ENCODE data around the gene IL27RA. TPM values are rescaled to one million over a fixed set of nuclear protein-coding genes. Genes with fewer than 3 reads are reported as not detected.
"Not testable (repeated sequence)": the region's sequence is repeated elsewhere in the genome, so short reads cannot be mapped to it uniquely, and the experiment has no call there.

The IL27RA gene
- total RNA-seq, 2 experiments from 2014 or later = 55.5 to 58.1 TPM

- no peaks in the 10 kb centered on the region for H3K27me3 Mint-ChIP-seq
- no peak for DNase-seq
- H3K4me3 Mint-ChIP-seq = no peak overlapping the region
- no peak overlapping the region for H3K27ac Mint-ChIP-seq
- ChIA-PET POLR2A (interaction anchor here (3.0 kb wide), 1 partner anchor 9 kb away, joined by 28 read pairs; the partner anchor contains the start of gene IL27RA), CTCF (interaction anchor here (0.7 to 2.1 kb wide), 4 partner anchors 9 to 26 kb away, joined by 3 to 8 read pairs (median 4); partner anchors contain the start of gene IL27RA)
- no peaks in the 10 kb centered on the region for H3K9me3 Mint-ChIP-seq
- H3K4me1 Mint-ChIP-seq = peaks cover 19% of the 10 kb centered on the region
- H3K36me3 Mint-ChIP-seq (ENCODE audit: low read depth) = no peaks in the 10 kb centered on the region
Measured at GRCh38 chr19:14022469-14022868, 9.1 kb upstream of the IL27RA start.

- H3K4me3 Mint-ChIP-seq = no peak overlapping the region
- no peak overlapping the region for H3K27ac Mint-ChIP-seq
- ChIA-PET CTCF (interaction anchor here (0.5 to 2.1 kb wide), 3 partner anchors 8 to 37 kb away, joined by 3 to 8 read pairs (median 5); partner anchors contain the start of gene IL27RA), POLR2A (interaction anchor here (3.0 kb wide), 1 partner anchor 8 kb away, joined by 28 read pairs; the partner anchor contains the start of gene IL27RA)
- DNase-seq = no peak
- peaks cover 17% of the 10 kb centered on the region for H3K4me1 Mint-ChIP-seq
- no peaks in the 10 kb centered on the region for H3K36me3 Mint-ChIP-seq (ENCODE audit: low read depth)
- H3K27me3 Mint-ChIP-seq = peaks cover under 1% of the 10 kb centered on the region
- no peaks in the 10 kb centered on the region for H3K9me3 Mint-ChIP-seq
Measured at GRCh38 chr19:14023404-14024235, 7.9 kb upstream of the IL27RA start.

GRCh38 chr19:14026652-14027192, 4.8 kb upstream of the IL27RA start:
- not testable (repeated sequence) for H3K36me3 Mint-ChIP-seq (ENCODE audit: low read depth); H3K27ac Mint-ChIP-seq; H3K4me3 Mint-ChIP-seq; H3K27me3 Mint-ChIP-seq; H3K9me3 Mint-ChIP-seq; DNase-seq
- peaks cover 28% of the 10 kb centered on the region for H3K4me1 Mint-ChIP-seq
- CTCF ChIA-PET = interaction anchor here (0.7 kb wide), 1 partner anchor 24 kb away, joined by 3 read pairs; no protein-coding TSS in a partner anchor
- POLR2A ChIA-PET = interaction anchor here (1.1 to 2.6 kb wide), 2 partner anchors 20 to 74 kb away, joined by 4 to 13 read pairs; partner anchors contain the start of genes DCAF15 and RFX1

- CTCF ChIA-PET = interaction anchor here (0.6 kb wide), 1 partner anchor 74 kb away, joined by 3 read pairs; no protein-coding TSS in a partner anchor
- H3K9me3 Mint-ChIP-seq = no peaks in the 10 kb centered on the region
- POLR2A ChIA-PET = interaction anchor here (0.9 to 2.6 kb wide), 2 partner anchors 11 to 21 kb away, joined by 3 to 13 read pairs; partner anchors contain the start of gene RFX1
- H3K27ac Mint-ChIP-seq = no peak within 1 kb of the TSS
- H3K4me1 Mint-ChIP-seq = peaks cover 32% of the 10 kb centered on the region
- H3K4me3 Mint-ChIP-seq = peak within 1 kb of the TSS; percentile 23
- peaks cover 5% of the 10 kb centered on the region for H3K27me3 Mint-ChIP-seq
- peaks cover 8% of the 10 kb centered on the region for H3K36me3 Mint-ChIP-seq (ENCODE audit: low read depth)
- no peak for DNase-seq
Measured at GRCh38 chr19:14027856-14028450, 3.6 kb upstream of the IL27RA start, which contains the start of gene RLN3. RLN3 (plus strand) TSS chr19:14028148; CDS start chr19:14028205, 57 bp downstream.

GRCh38 chr19:14028901-14029300, 2.7 kb upstream of the IL27RA start:
- Mint-ChIP-seq H3K9me3 (no peaks in the 10 kb centered on the region), H3K27ac (no peak overlapping the region), H3K36me3 (ENCODE audit: low read depth) (peaks cover 9% of the 10 kb centered on the region), H3K4me1 (peaks cover 27% of the 10 kb centered on the region), H3K27me3 (peaks cover 5% of the 10 kb centered on the region), H3K4me3 (peak overlapping the region; percentile 23)
- ChIA-PET POLR2A (interaction anchor here (1.0 to 2.6 kb wide), 2 partner anchors 22 kb away, joined by 3 to 13 read pairs; partner anchors contain the start of gene RFX1), CTCF (interaction anchor here (0.6 to 1.1 kb wide), 4 partner anchors 30 to 1063 kb away, joined by 3 to 5 read pairs (median 3); partner anchors contain the start of gene ASF1B)
- DNase-seq = no peak

GRCh38 chr19:14030997-14031718, 404 bp upstream of the IL27RA start:
- Mint-ChIP-seq H3K36me3 (ENCODE audit: low read depth) (peaks cover 14% of the 10 kb centered on the region), H3K4me1 (peaks cover 27% of the 10 kb centered on the region), H3K9me3 (no peaks in the 10 kb centered on the region), H3K27ac (peak overlapping the region; percentile 79), H3K4me3 (peak overlapping the region; percentile 93), H3K27me3 (peaks cover 5% of the 10 kb centered on the region)
- no peak for DNase-seq
- ChIA-PET POLR2A (interaction anchor here (0.8 to 3.6 kb wide), 37 partner anchors 9 to 864 kb away, joined by 3 to 49 read pairs (median 5); partner anchors contain the start of genes ADGRE5, C19orf53, DCAF15 and MISP3), CTCF (interaction anchor here (0.7 to 2.6 kb wide), 18 partner anchors 7 to 159 kb away, joined by 3 to 17 read pairs (median 4); partner anchors contain the start of genes ASF1B, DCAF15, MISP3 and RFX1)

GRCh38 chr19:14033946-14034345, 2.4 kb downstream of the IL27RA start:
- H3K4me3 Mint-ChIP-seq = no peak overlapping the region
- H3K27ac Mint-ChIP-seq = no peak overlapping the region
- peaks cover 31% of the 10 kb centered on the region for H3K36me3 Mint-ChIP-seq (ENCODE audit: low read depth)
- CTCF ChIA-PET = interaction anchor here (0.8 to 2.1 kb wide), 3 partner anchors 14 to 37 kb away, joined by 3 to 5 read pairs (median 3); no protein-coding TSS in a partner anchor
- H3K9me3 Mint-ChIP-seq = no peaks in the 10 kb centered on the region
- POLR2A ChIA-PET = interaction anchor here (3.6 kb wide), 1 partner anchor 28 kb away, joined by 49 read pairs; the partner anchor contains the start of gene RFX1
- peaks cover 1% of the 10 kb centered on the region for H3K27me3 Mint-ChIP-seq
- peaks cover 28% of the 10 kb centered on the region for H3K4me1 Mint-ChIP-seq
- no peak for DNase-seq

GRCh38 chr19:14035159-14035558, 3.6 kb downstream of the IL27RA start:
- DNase-seq, H3K4me3 Mint-ChIP-seq, POLR2A ChIA-PET, H3K27me3 Mint-ChIP-seq, H3K27ac Mint-ChIP-seq, H3K9me3 Mint-ChIP-seq: not testable (repeated sequence)
- H3K36me3 Mint-ChIP-seq (ENCODE audit: low read depth) = peaks cover 39% of the 10 kb centered on the region
- peaks cover 27% of the 10 kb centered on the region for H3K4me1 Mint-ChIP-seq
- CTCF ChIA-PET = interaction anchor here (1.0 to 1.4 kb wide), 2 partner anchors 19 to 24 kb away, joined by 3 read pairs; no protein-coding TSS in a partner anchor

GRCh38 chr19:14035706-14036105, 4.1 kb downstream of the IL27RA start:
- CTCF ChIA-PET = interaction anchor here (1.0 to 1.4 kb wide), 2 partner anchors 19 to 23 kb away, joined by 3 read pairs; no protein-coding TSS in a partner anchor
- no peak overlapping the region for H3K27ac Mint-ChIP-seq
- POLR2A ChIA-PET = no interaction called here

GRCh38 chr19:14039181-14039580, 7.6 kb downstream of the IL27RA start:
- Mint-ChIP-seq H3K4me3 (no peak overlapping the region), H3K9me3 (no peaks in the 10 kb centered on the region), H3K36me3 (ENCODE audit: low read depth) (peaks cover 44% of the 10 kb centered on the region), H3K4me1 (peaks cover 22% of the 10 kb centered on the region), H3K27me3 (no peaks in the 10 kb centered on the region), H3K27ac (no peak overlapping the region)
- no peak for DNase-seq
- CTCF ChIA-PET = no interaction called here
- POLR2A ChIA-PET = interaction anchor here (1.2 kb wide), 1 partner anchor 12 kb away, joined by 3 read pairs; no protein-coding TSS in a partner anchor

More at GRCh38 chr19:14035706-14036105, 4.1 kb downstream of the IL27RA start:
- H3K27me3 Mint-ChIP-seq = no peaks in the 10 kb centered on the region
- no peak for DNase-seq
- H3K36me3 Mint-ChIP-seq (ENCODE audit: low read depth) = peaks cover 41% of the 10 kb centered on the region
- H3K9me3 Mint-ChIP-seq = no peaks in the 10 kb centered on the region
- H3K4me3 Mint-ChIP-seq = no peak overlapping the region
- peaks cover 24% of the 10 kb centered on the region for H3K4me1 Mint-ChIP-seq

GRCh38 chr19:14042659-14043608, 11.4 kb downstream of the IL27RA start:
- POLR2A ChIA-PET = interaction anchor here (0.6 to 2.1 kb wide), 3 partner anchors 11 to 209 kb away, joined by 3 to 13 read pairs (median 3); partner anchors contain the start of gene IL27RA

More at GRCh38 chr19:14042659-14043608, 11.4 kb downstream of the IL27RA start:
- not testable (repeated sequence) for H3K9me3 Mint-ChIP-seq, H3K27me3 Mint-ChIP-seq, H3K4me3 Mint-ChIP-seq
- Mint-ChIP-seq H3K4me1 (peaks cover 14% of the 10 kb centered on the region), H3K36me3 (ENCODE audit: low read depth) (peaks cover 47% of the 10 kb centered on the region), H3K27ac (peak overlapping the region; percentile 75)
- CTCF ChIA-PET = interaction anchor here (1.0 to 4.1 kb wide), 11 partner anchors 10 to 162 kb away, joined by 3 to 26 read pairs (median 5); partner anchors contain the start of gene IL27RA
- peak; percentile 57 for DNase-seq

Measured in activated CD4-positive, alpha-beta memory T cell treated with anti-CD3 and anti-CD28 coated beads, Interleukin-2, amount 10 ng/mL, durations not matched to agents 7 days and 5 days (primary cell).